Small intestine (tissue), 7 donors: ENCODE data around the gene NCF4. TPM values are rescaled to one million over a fixed set of nuclear protein-coding genes. Genes with fewer than 3 reads are reported as not detected.

ENCODE experiments used
- DNase-seq, 2 donors: peaks; one replicate each; pipeline versions ENCODE4 v3.0.0 to v3.0.0-alpha.2; 2013
- FAIRE-seq: peaks from 2 replicates; lab custom pipeline; 2012; peaks lifted over from hg19 to GRCh38; lab: Jason Lieb, UNC
- H3K27ac ChIP-seq, 3 donors: one replicate each; pipeline ENCODE4 v1.5.1; 2013; ENCODE audit warnings: low read length in 2 of 3, mild to moderate bottlenecking in 2 of 3, control low read depth in 1 of 3, inconsistent platforms in 1 of 3, low read depth in 1 of 3, moderate library complexity in 1 of 3
- H3K27me3 ChIP-seq, 3 donors: one replicate each; pipeline ENCODE4 v1.6.1; 2013; ENCODE audit warnings: low read length in 3 of 3, inconsistent platforms in 1 of 3; ENCODE audit not compliant: control insufficient read depth in 3 of 3, insufficient read depth in 3 of 3
- H3K36me3 ChIP-seq, 3 donors: one replicate each; pipeline ENCODE4 v1.6.1; 2013; ENCODE audit warnings: low read length in 3 of 3, inconsistent platforms in 1 of 3, low read depth in 1 of 3, mild to moderate bottlenecking in 1 of 3, moderate library complexity in 1 of 3; ENCODE audit not compliant: control insufficient read depth in 3 of 3, insufficient read depth in 2 of 3
- H3K4me1 ChIP-seq, 3 donors: one replicate each; pipeline ENCODE4 v1.6.1; 2013; ENCODE audit warnings: low read length in 2 of 3, inconsistent platforms in 1 of 3, low read depth in 1 of 3, mild to moderate bottlenecking in 1 of 3, moderate library complexity in 1 of 3; ENCODE audit not compliant: control insufficient read depth in 3 of 3, insufficient read depth in 2 of 3
- H3K4me3 ChIP-seq, 3 donors: one replicate each; pipeline ENCODE4 v1.5.1; 2013; ENCODE audit warnings: low read length in 3 of 3, control low read depth in 1 of 3, inconsistent platforms in 1 of 3, low read depth in 1 of 3, mild to moderate bottlenecking in 1 of 3, moderate library complexity in 1 of 3
- H3K9me3 ChIP-seq, 2 donors: one replicate each; pipeline ENCODE4 v1.6.1; 2013; ENCODE audit warnings: low read depth in 1 of 2, low read length in 1 of 2; ENCODE audit not compliant: control insufficient read depth in 2 of 2, insufficient read depth in 1 of 2
- whole genome bisulfite sequencing, 3 donors: extraction: QIAGEN DNeasy Blood & Tissue Kit; methylation state at CpG; one replicate each; pipeline ENCODE4 v1.1.7; 2013; 5-methylcytosine and 5-hydroxymethylcytosine counted together
- polyA plus RNA-seq, 4 donors: library from polyadenylated mRNA; stranded (reverse) in 3 of 4; unstranded in 1 of 4; fragments of 200-250 nt in 3 of 4; fragments of 120-200 nt in 1 of 4; gene quantifications; one replicate each; pipeline versions ENCODE4 v1.2.1 to v1.2.3, GENCODE V29; 2013
- donor health status: healthy with polysubstance abuse.
- donor health status: control.
- donor health status: control.
- donor health status: Bipolar disorder and iron deficiency.
- donor health status: healthy.

Gene NCF4
- polyA plus RNA-seq, 4 donors: 2.5 to 30.3 (median 9.5) TPM

DNA sequence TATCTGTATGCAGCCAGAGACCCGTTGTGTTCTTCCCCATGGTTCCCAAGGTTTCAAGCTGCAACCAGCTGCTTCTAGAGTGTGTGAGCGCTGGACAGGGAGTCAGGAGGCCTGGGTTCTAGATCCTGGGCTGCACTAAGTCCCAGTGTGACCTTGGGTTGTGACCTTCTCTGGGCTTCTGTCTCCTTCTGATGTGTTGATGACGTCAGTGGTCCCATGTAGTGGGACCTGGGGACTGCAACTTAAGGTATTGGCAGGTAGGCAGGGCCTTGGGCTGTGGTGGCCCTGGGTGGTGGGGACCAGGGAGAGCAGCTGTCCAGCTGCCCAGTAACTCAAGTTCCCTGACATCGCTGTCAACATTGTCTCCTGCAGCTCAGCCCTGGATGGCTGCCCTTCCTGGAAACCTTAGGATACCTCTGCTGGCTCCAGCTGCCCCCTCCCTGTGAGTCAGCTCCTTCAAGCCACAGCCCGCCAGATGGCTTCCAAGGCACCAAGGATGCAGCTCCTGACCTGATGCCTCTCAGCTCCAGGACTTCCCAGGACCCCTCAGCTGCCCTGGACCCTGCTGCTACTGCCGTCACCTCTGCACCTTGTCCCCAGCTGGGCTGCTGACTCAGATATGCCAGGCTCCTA lies 42.7 kb upstream of the NCF4 start:
- H3K36me3 ChIP-seq: no peaks in the 10 kb centered on the region
- H3K4me1 ChIP-seq: no peaks in the 10 kb centered on the region
- no peaks in the 10 kb centered on the region for H3K9me3 ChIP-seq
- DNase-seq: no peak
- WGBS, 3 donors: 54 to 76% (median 65%) methylated on average over 6 of the region's 6 CpGs
- peaks cover 14 to 67% (median 43%) of the 10 kb centered on the region in 3 donors for H3K27me3 ChIP-seq
- no peak for FAIRE-seq
- H3K27ac ChIP-seq: no peak overlapping the region
- no peak overlapping the region for H3K4me3 ChIP-seq

GRCh38 chr22:36819112-36819511 lies 41.7 kb upstream of the NCF4 start:
- FAIRE-seq: no peak
- WGBS, 3 donors: 32 to 40% (median 34%) methylated on average over 9 of the region's 9 CpGs
- H3K4me3 ChIP-seq: no peak overlapping the region
- peaks cover 14 to 63% (median 38%) of the 10 kb centered on the region in 3 donors for H3K27me3 ChIP-seq
- H3K9me3 ChIP-seq: no peaks in the 10 kb centered on the region
- H3K36me3 ChIP-seq: no peaks in the 10 kb centered on the region
- H3K27ac ChIP-seq: no peak overlapping the region
- DNase-seq: no peak
- H3K4me1 ChIP-seq: no peaks in the 10 kb centered on the region

GRCh38 chr22:36822581-36822980 lies 38.2 kb upstream of the NCF4 start:
- Histone ChIP-seq H3K27ac (no peak overlapping the region), H3K36me3 (no peaks in the 10 kb centered on the region), H3K9me3 (no peaks in the 10 kb centered on the region), H3K27me3 (peaks cover 4 to 30% (median 16%) of the 10 kb centered on the region in 3 donors), H3K4me3 (no peak overlapping the region), H3K4me1 (no peaks in the 10 kb centered on the region)
- FAIRE-seq (no peak), DNase-seq (no peak)
- 60 to 74% (median 68%) methylated on average over 6 of the region's 6 CpGs for WGBS, 3 donors

DNA sequence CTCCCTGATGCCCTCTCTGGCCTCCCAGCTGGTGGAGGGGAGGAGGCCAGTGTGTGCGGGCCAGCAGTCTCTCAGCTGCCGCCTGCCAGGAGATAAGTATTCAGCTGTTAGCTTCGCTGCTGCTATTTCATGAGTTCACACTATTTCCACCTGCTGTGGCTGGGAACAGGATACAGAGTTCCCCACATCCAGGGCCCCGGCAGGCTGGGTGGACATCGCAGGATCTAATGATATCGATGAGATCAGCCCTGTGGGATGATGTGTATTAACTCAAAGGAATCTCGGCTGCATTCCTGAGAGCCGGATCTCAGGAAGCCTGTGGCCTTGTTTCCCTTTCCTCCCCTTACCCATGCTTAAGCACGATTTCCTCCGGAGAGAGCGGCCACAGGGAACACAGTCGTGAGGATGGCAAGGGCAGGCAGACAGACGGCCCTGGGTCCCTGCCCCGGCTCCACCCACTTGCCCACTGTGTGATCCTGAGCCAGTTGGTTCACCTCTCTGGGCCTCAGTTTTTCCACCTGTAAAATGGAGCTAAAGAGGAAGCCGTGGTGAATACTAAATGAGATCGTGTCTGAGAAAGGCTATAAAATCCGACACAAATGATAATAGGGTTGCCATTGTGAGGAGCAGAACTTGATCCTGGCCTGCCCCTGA lies 37.5 kb upstream of the NCF4 start:
- no peaks in the 10 kb centered on the region for H3K4me1 ChIP-seq
- FAIRE-seq (no peak), DNase-seq (no peak)
- WGBS, 3 donors: 48 to 50% (median 49%) methylated on average over 17 of the region's 17 CpGs
- H3K27me3 ChIP-seq: peaks cover 4 to 23% (median 9%) of the 10 kb centered on the region in 3 donors
- H3K9me3 ChIP-seq: no peaks in the 10 kb centered on the region
- no peak overlapping the region for H3K27ac ChIP-seq
- no peaks in the 10 kb centered on the region for H3K36me3 ChIP-seq
- H3K4me3 ChIP-seq: no peak overlapping the region

GRCh38 chr22:36824655-36825054 lies 36.2 kb upstream of the NCF4 start:
- WGBS, 3 donors: 82 to 95% (median 89%) methylated on average over 2 of the region's 2 CpGs
- DNase-seq: no peak
- H3K27ac ChIP-seq: no peak overlapping the region
- no peak overlapping the region for H3K4me3 ChIP-seq
- no peaks in the 10 kb centered on the region for H3K4me1 ChIP-seq
- no peaks in the 10 kb centered on the region for H3K36me3 ChIP-seq
- peaks cover 0 to 10% (median 2%) of the 10 kb centered on the region in 3 donors for H3K27me3 ChIP-seq
- H3K9me3 ChIP-seq: no peaks in the 10 kb centered on the region
- no peak for FAIRE-seq

DNA sequence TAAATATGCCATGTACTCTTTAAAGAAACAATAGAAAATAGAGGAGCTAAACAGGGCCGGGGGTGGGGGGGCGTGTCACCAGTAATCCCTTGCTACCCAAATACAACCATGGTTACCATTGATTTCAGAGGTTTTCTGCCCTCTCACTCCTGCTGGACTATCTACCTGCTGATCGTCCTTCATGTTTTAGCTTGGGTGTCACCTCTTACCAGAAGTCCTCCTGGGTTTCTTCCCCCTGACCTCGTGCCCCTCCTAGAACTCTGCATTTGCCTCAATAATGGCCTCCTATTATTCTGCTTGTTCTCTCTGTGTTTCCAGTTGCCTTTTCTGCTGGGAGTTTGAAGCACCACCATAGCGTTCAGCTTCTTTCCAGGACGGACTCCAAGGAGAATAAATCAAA lies 34.5 kb upstream of the NCF4 start:
- WGBS, 3 donors: 73 to 77% (median 75%) methylated on average over 6 of the region's 6 CpGs
- no peak for FAIRE-seq
- Histone ChIP-seq H3K4me3 (no peak overlapping the region), H3K9me3 (no peaks in the 10 kb centered on the region), H3K4me1 (no peaks in the 10 kb centered on the region), H3K27me3 (peaks cover 0 to 7% (median 0%) of the 10 kb centered on the region in 3 donors), H3K27ac (no peak overlapping the region), H3K36me3 (no peaks in the 10 kb centered on the region)
- no peak for DNase-seq

GRCh38 chr22:36828815-36829214 lies 32.0 kb upstream of the NCF4 start:
- FAIRE-seq (no peak), DNase-seq (no peak)
- 31 to 60% (median 39%) methylated on average over 3 of the region's 3 CpGs for WGBS, 3 donors
- Histone ChIP-seq H3K4me1 (no peaks in the 10 kb centered on the region), H3K27ac (no peak overlapping the region), H3K9me3 (no peaks in the 10 kb centered on the region), H3K27me3 (peaks cover 0 to 4% (median 0%) of the 10 kb centered on the region in 3 donors), H3K36me3 (no peaks in the 10 kb centered on the region), H3K4me3 (no peak overlapping the region)

DNA sequence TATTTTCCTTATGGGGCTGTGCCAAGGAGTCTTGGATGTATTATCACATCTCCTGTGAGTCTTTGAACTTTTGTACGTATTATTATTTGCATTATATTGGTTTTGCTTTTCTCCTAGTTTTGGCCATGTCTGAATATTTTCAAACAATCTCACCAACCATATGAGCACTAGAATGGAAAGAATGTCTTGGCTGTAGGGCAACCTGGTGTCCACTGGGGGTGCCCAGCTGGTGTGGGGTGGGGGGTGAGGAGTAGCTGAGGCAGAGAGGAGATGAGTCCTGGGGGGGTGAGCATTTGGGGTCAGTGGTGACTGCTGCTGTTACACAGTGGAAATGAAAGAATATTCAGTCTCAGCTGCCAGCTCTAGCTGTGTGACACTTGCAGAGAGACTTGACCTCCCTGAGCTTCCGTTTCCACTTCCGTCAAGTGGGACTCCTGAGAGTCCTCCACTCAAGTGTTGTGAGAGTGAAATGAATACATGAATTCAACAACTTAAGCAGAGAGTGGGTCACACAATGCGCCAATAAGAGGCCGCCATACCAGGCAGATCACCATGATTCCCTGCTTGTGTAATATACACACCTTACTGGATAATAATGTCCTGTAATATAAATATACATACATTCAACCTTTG lies 31.3 kb upstream of the NCF4 start:
- no peak for FAIRE-seq
- Histone ChIP-seq H3K27me3 (peaks cover 0 to 4% (median 0%) of the 10 kb centered on the region in 3 donors), H3K36me3 (no peaks in the 10 kb centered on the region), H3K4me3 (no peak overlapping the region), H3K27ac (no peak overlapping the region), H3K4me1 (no peaks in the 10 kb centered on the region), H3K9me3 (no peaks in the 10 kb centered on the region)
- no peak for DNase-seq
- WGBS, 3 donors: 70 to 79% (median 72%) methylated on average over 5 of the region's 5 CpGs
